Calu3 (cell line): Measurements from ENCODE around the gene ALPK3. TPM values are rescaled to one million over a fixed set of nuclear protein-coding genes. Genes with fewer than 3 reads are reported as not detected.

Source experiments
- BruUV-seq: library from RNA; stranded (reverse); fragments of 400-500 nt; replicated peaks from 2 replicates; lab custom pipeline; 2021; lab: Mats Ljungman, UMichigan
- CTCF ChIA-PET: fragments of 300-600 bp; sonication (Branson Sonifier 250); formaldehyde crosslinking; loops from one replicate; lab custom pipeline; 2022; ENCODE audit warnings: antibody characterized with exemption; lab: Charles Lee
- DNase-seq: peaks from one replicate; pipeline ENCODE4 v3.0.0; 2022
- H3K27ac Mint-ChIP-seq: one replicate; pipeline ENCODE4 v1.8.0; 2022; ENCODE audit warnings: mixed read lengths; ENCODE audit not compliant: unreplicated experiment
- H3K27me3 Mint-ChIP-seq: one replicate; pipeline ENCODE4 v1.8.0; 2022; ENCODE audit warnings: mixed read lengths; ENCODE audit not compliant: unreplicated experiment
- H3K36me3 Mint-ChIP-seq: one replicate; pipeline ENCODE4 v1.8.0; 2022; ENCODE audit warnings: mild to moderate bottlenecking, moderate library complexity, mixed read lengths; ENCODE audit not compliant: insufficient read depth, unreplicated experiment
- H3K4me1 Mint-ChIP-seq: one replicate; pipeline ENCODE4 v1.8.0; 2022; ENCODE audit warnings: mild to moderate bottlenecking, low read depth, mixed read lengths; ENCODE audit not compliant: unreplicated experiment
- H3K4me3 Mint-ChIP-seq: one replicate; pipeline ENCODE4 v1.8.0; 2022; ENCODE audit warnings: mild to moderate bottlenecking, low read depth, moderate library complexity, mixed read lengths; ENCODE audit not compliant: unreplicated experiment
- H3K9me3 Mint-ChIP-seq: one replicate; pipeline ENCODE4 v1.8.0; 2022; ENCODE audit warnings: low read depth, mixed read lengths; ENCODE audit not compliant: unreplicated experiment
- CTCF ChIP-seq: fragments of 200-600 bp; IDR thresholded peaks from one replicate; pipeline ENCODE4 v1.8.0; 2022; ENCODE audit warnings: antibody characterized with exemption; ENCODE audit not compliant: unreplicated experiment
- intact Hi-C: fragments of 100-400 bp; cut with micrococcal nuclease; formaldehyde crosslinking; loops from one replicate; pipeline ENCODE4 v1.10.0; 2022; ENCODE audit not compliant: unreplicated experiment
- total RNA-seq: library from RNA; stranded (reverse); gene quantifications from 2 replicates; pipeline ENCODE4 v1.2.3, GENCODE V29; 2022

The ALPK3 gene
- total RNA-seq, 1 experiment from 2014 or later = 4.6 TPM

DNA sequence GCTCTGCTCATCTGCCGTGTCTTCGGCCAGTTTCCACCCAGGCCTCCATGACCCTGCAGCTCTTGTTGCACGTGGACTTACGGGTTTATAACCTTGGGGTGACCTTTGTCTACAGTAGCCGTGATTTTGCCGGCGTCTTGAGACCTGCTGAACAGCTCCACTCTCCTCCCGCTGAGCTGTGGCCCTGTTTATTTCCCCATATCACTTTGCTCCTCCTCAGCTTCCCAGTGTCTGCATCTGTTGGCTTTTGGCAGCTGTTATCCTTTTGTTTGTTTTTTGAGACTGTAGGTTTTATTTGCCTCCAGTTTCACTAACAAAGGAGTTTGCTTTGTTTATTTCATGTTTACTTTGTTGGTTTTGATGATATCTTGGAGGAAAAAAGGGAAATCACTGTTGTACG lies 38.0 kb downstream of the ALPK3 start:
- CTCF ChIA-PET = no interaction called here
- Mint-ChIP-seq H3K9me3 (no peaks in the 10 kb centered on the region), H3K36me3 (peaks cover 35% of the 10 kb centered on the region), H3K4me1 (peaks cover 75% of the 10 kb centered on the region), H3K4me3 (no peak overlapping the region), H3K27me3 (no peaks in the 10 kb centered on the region), H3K27ac (no peak overlapping the region)
- DNase-seq = no peak
- no TSS peak for BruUV-seq
- TF ChIP-seq CTCF = no peak
- intact Hi-C loops = no loop called here

DNA sequence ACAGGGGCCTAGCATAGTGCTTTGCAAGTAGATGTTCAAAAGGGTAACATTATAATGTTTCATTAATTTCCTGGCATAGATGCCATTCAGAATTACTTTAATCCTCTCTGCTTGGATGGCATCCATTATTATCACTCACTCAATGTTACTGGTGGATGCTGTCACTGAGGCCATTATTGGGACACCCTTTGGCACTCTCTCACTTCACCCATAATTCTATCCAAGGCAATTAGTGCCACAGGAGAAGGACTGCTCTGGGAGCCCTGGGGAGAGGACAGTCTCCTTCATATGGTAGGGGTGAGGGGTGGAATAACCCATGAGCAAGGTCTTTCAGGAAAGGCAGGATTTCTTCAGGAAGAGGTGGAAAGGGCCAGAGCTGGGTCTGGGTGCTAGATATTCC lies 38.6 kb downstream of the ALPK3 start:
- TF ChIP-seq CTCF = no peak
- Mint-ChIP-seq H3K36me3 (peaks cover 36% of the 10 kb centered on the region), H3K27ac (no peak overlapping the region), H3K9me3 (no peaks in the 10 kb centered on the region), H3K4me1 (peaks cover 77% of the 10 kb centered on the region), H3K4me3 (no peak overlapping the region), H3K27me3 (no peaks in the 10 kb centered on the region)
- BruUV-seq = no TSS peak
- intact Hi-C loops = no loop called here
- CTCF ChIA-PET = no interaction called here
- no peak for DNase-seq

- Mint-ChIP-seq H3K9me3 (no peaks in the 10 kb centered on the region), H3K27ac (peak overlapping the region; percentile 26), H3K4me3 (no peak overlapping the region), H3K36me3 (peaks cover 36% of the 10 kb centered on the region), H3K27me3 (no peaks in the 10 kb centered on the region), H3K4me1 (peaks cover 80% of the 10 kb centered on the region)
- intact Hi-C loops = no loop called here
- CTCF ChIA-PET = no interaction called here
- no peak for TF ChIP-seq CTCF
- DNase-seq = no peak
- no TSS peak for BruUV-seq
These were observed 39.7 kb downstream of the ALPK3 start for GRCh38 chr15:84856731-84857417.

GRCh38 chr15:84857418-84858004 lies 40.4 kb downstream of the ALPK3 start:
- no peak for TF ChIP-seq CTCF
- no TSS peak for BruUV-seq
- H3K36me3 Mint-ChIP-seq = peaks cover 34% of the 10 kb centered on the region
- no peak for DNase-seq
- H3K9me3 Mint-ChIP-seq = no peaks in the 10 kb centered on the region
- intact Hi-C loops = no loop called here
- peak overlapping the region; percentile 94 for H3K27ac Mint-ChIP-seq
- H3K4me3 Mint-ChIP-seq = peak overlapping the region; percentile 16
- CTCF ChIA-PET = no interaction called here
- H3K27me3 Mint-ChIP-seq = no peaks in the 10 kb centered on the region
- H3K4me1 Mint-ChIP-seq = peaks cover 75% of the 10 kb centered on the region
